HepG2 (cell line): ENCODE results near the gene PRRC2A. TPM values are rescaled to one million over a fixed set of nuclear protein-coding genes. Genes with fewer than 3 reads are reported as not detected.
A peak's percentile ranks its signal among the peaks of the same experiment; 100 is the strongest.

Experiments
- ARNTL ChIP-seq: sonication (generic); formaldehyde crosslinking; IDR thresholded peaks from 2 replicates; pipeline ENCODE4 v1.4.0; 2020; ENCODE audit warnings: mild to moderate bottlenecking, missing genetic modification reagents
- BRCA1 ChIP-seq: sonication (generic); formaldehyde crosslinking; IDR thresholded peaks from 2 replicates; pipeline ENCODE4 v1.4.0; 2020; ENCODE audit warnings: missing genetic modification reagents
- CREM ChIP-seq, 2 experiments: sonication (generic) in 1 of 2; formaldehyde crosslinking in 1 of 2; IDR thresholded peaks; 2 replicates each; pipeline versions ENCODE4 v1.4.0 to v1.6.1; 2016 to 2020; ENCODE audit warnings: antibody characterized with exemption in 1 of 2, mild to moderate bottlenecking in 1 of 2, missing genetic modification reagents in 1 of 2
- FOXC1 ChIP-seq: sonication (generic); formaldehyde crosslinking; IDR thresholded peaks from 2 replicates; pipeline ENCODE4 v1.8.0; 2022; ENCODE audit warnings: mild to moderate bottlenecking, missing genetic modification reagents, borderline replicate concordance
- NFKB2 ChIP-seq: sonication (generic); formaldehyde crosslinking; IDR thresholded peaks from 2 replicates; pipeline ENCODE4 v1.4.0; 2020; ENCODE audit warnings: missing genetic modification reagents, borderline replicate concordance
- NR2F1 ChIP-seq, 2 experiments: fragments of 450-650 bp in 1 of 2; formaldehyde crosslinking in 1 of 2; IDR thresholded peaks; 2 replicates each; pipeline versions ENCODE4 v1.5.0 to v1.6.1; 2016 to 2020; ENCODE audit warnings: mild to moderate bottlenecking in 1 of 2, missing compliant biosample characterization in 1 of 2, missing genetic modification reagents in 1 of 2, moderate library complexity in 1 of 2
- RCOR2 ChIP-seq: IDR thresholded peaks from 2 replicates; pipeline ENCODE4 v1.6.1; 2016; ENCODE audit warnings: missing biosample characterization, missing genetic modification reagents
- SIX1 ChIP-seq: sonication (generic); formaldehyde crosslinking; IDR thresholded peaks from 2 replicates; pipeline ENCODE4 v1.4.0; 2020; ENCODE audit warnings: missing genetic modification reagents, borderline replicate concordance
- SMAD9 ChIP-seq: sonication (generic); formaldehyde crosslinking; IDR thresholded peaks from 2 replicates; pipeline ENCODE4 v1.5.1; 2020; ENCODE audit warnings: mild to moderate bottlenecking, missing genetic modification reagents
- ZNF256 ChIP-seq: sonication (generic); formaldehyde crosslinking; conservative IDR thresholded peaks from 2 replicates; pipeline ENCODE4 v1.4.0; 2020; ENCODE audit warnings: missing genetic modification reagents
- ZNF552 ChIP-seq: sonication (generic); formaldehyde crosslinking; IDR thresholded peaks from 2 replicates; pipeline ENCODE4 v1.9.0; 2022; ENCODE audit warnings: missing genetic modification reagents, mild to moderate bottlenecking, borderline replicate concordance
- ZNF616 ChIP-seq: sonication (generic); formaldehyde crosslinking; IDR thresholded peaks from 2 replicates; pipeline ENCODE4 v1.5.0; 2020; ENCODE audit warnings: low read depth, mild to moderate bottlenecking, missing genetic modification reagents
- ZNF883 ChIP-seq: sonication (generic); formaldehyde crosslinking; IDR thresholded peaks from 2 replicates; pipeline ENCODE4 v1.5.1; 2020; ENCODE audit warnings: mild to moderate bottlenecking, missing genetic modification reagents; ENCODE audit errors: not compliant biosample characterization
- polyA plus RNA-seq, 8 experiments: library from polyadenylated mRNA; depleted of rRNA in 3 of 8; stranded (reverse) in 7 of 8; unstranded in 1 of 8; fragments of >200 nt; fragmentation: Illumina TruSeq in 4 of 8; extraction: Trizol in 4 of 8; gene quantifications; 2 replicates each; pipeline versions ENCODE4 v1.2.1 to v1.2.3, GENCODE V29; 2011 to 2016; ENCODE audit warnings: low read depth in 4 of 8, missing spikeins in 1 of 8, mixed read lengths in 1 of 8; ENCODE audit not compliant: insufficient read depth in 1 of 8
- total RNA-seq, 5 experiments: library from RNA; depleted of rRNA; stranded (reverse); fragments of >200 nt; fragmentation: Illumina TruSeq; extraction: Trizol; gene quantifications; 2 replicates each; pipeline ENCODE4 v1.2.3, GENCODE V29; 2016; ENCODE audit warnings: low read depth in 1 of 5
- TF ChIP-seq, protein P1 (sequence below): sonication (generic); formaldehyde crosslinking; IDR thresholded peaks from 2 replicates; pipeline ENCODE4 v1.4.0; 2020; ENCODE audit warnings: missing genetic modification reagents, mild to moderate bottlenecking, borderline replicate concordance
- TF ChIP-seq, protein P2 (sequence below): sonication (generic); formaldehyde crosslinking; IDR thresholded peaks from 2 replicates; pipeline ENCODE4 v1.4.0; 2020; ENCODE audit warnings: missing genetic modification reagents
- TF ChIP-seq, protein P3 (sequence below): sonication (generic); formaldehyde crosslinking; conservative IDR thresholded peaks from 2 replicates; pipeline ENCODE4 v1.4.0; 2020; ENCODE audit warnings: missing genetic modification reagents

The PRRC2A gene
- total and polyA plus RNA-seq, 2 of the 13 experiments (the other 11 are each of a cell fraction or from before 2014, with no cell fraction given): 38.9 to 47.4 TPM

DNA sequence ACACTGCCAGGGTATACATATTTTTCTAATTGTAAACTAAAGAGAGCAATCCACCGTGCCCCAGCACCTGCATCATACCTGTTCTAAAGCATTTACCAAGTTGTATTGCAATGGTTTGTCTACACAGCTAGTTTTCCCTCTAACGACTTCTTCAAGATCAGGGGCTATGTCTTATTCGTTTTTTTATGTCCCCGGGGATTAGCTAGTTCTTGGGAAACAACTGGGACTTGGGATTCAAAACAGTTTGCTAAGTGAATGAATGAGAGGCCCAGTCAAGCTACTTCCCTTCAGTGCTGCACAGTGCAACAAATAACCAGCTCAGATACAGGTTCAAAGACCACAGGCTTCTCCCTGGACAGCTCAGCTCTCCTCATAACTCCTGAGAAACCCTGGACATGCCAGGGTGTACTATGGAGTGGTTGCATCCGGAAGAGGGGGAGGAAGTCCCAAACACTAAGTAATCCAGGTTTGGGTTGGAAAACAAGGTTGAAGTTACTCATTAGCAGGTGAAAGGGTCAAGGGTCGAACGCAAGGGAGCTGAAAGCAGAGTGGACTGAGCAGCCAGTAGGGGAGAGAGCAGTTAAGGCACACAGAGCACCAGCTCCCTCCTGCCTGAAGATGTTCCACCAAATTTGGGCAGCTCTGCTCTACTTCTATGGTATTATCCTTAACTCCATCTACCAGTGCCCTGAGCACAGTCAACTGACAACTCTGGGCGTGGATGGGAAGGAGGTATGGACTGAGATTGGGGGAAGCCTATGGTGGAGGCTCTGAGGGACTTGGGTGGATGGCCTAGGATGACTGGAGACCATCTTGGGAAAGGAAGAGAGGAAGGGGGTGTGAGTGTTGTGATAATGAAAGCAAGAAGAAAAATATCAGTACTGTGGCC, 35.1 kb downstream of the PRRC2A start, which contains the start of gene APOM (continued):
- TF ChIP-seq, protein P1, sequence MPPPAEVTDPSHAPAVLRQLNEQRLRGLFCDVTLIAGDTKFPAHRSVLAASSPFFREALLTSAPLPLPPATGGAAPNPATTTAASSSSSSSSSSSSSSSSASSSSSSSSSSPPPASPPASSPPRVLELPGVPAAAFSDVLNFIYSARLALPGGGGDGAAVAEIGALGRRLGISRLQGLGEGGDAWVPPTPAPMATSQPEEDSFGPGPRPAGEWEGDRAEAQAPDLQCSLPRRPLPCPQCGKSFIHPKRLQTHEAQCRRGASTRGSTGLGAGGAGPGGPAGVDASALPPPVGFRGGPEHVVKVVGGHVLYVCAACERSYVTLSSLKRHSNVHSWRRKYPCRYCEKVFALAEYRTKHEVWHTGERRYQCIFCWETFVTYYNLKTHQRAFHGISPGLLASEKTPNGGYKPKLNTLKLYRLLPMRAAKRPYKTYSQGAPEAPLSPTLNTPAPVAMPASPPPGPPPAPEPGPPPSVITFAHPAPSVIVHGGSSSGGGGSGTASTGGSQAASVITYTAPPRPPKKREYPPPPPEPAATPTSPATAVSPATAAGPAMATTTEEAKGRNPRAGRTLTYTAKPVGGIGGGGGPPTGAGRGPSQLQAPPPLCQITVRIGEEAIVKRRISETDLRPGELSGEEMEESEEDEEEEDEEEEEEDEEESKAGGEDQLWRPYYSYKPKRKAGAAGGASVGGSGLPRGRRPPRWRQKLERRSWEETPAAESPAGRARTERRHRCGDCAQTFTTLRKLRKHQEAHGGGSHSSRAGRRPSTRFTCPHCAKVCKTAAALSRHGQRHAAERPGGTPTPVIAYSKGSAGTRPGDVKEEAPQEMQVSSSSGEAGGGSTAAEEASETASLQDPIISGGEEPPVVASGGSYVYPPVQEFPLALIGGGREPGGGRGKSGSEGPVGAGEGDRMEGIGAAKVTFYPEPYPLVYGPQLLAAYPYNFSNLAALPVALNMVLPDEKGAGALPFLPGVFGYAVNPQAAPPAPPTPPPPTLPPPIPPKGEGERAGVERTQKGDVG (CRISPR knock-in tag): no peak
- TF ChIP-seq RCOR2 (peak; percentile 79; the same call in 1 of the 2 replicates), NFKB2 (CRISPR knock-in tag) (peak; percentile 39; the same call in 1 of the 2 replicates), ZNF616 (CRISPR knock-in tag) (peak; percentile 88; the same call in 1 of the 2 replicates), BRCA1 (CRISPR knock-in tag) (peak; percentile 91; the same call in 1 of the 2 replicates), CREM (IDR thresholded peaks at IDR 0.05) (peak; percentile 88), CREM (CRISPR knock-in tag; IDR thresholded peaks at IDR 0.05) (no peak), ZNF256 (CRISPR knock-in tag) (peak; percentile 84; the same call in 1 of the 2 replicates), SMAD9 (CRISPR knock-in tag) (peak; percentile 75; the same call in 1 of the 2 replicates), NR2F1 (CRISPR knock-in tag; IDR thresholded peaks at IDR 0.05) (peak; percentile 96 to 97), ZNF552 (peak; percentile 68; the same call in 1 of the 2 replicates), FOXC1 (CRISPR knock-in tag) (peak; percentile 73; the same call in 1 of the 2 replicates), ARNTL (CRISPR knock-in tag) (peak; percentile 71; the same call in 1 of the 2 replicates), SIX1 (peak; percentile 73; the same call in 1 of the 2 replicates), ZNF883 (CRISPR knock-in tag) (peak; percentile 90)
- TF ChIP-seq, protein P2, sequence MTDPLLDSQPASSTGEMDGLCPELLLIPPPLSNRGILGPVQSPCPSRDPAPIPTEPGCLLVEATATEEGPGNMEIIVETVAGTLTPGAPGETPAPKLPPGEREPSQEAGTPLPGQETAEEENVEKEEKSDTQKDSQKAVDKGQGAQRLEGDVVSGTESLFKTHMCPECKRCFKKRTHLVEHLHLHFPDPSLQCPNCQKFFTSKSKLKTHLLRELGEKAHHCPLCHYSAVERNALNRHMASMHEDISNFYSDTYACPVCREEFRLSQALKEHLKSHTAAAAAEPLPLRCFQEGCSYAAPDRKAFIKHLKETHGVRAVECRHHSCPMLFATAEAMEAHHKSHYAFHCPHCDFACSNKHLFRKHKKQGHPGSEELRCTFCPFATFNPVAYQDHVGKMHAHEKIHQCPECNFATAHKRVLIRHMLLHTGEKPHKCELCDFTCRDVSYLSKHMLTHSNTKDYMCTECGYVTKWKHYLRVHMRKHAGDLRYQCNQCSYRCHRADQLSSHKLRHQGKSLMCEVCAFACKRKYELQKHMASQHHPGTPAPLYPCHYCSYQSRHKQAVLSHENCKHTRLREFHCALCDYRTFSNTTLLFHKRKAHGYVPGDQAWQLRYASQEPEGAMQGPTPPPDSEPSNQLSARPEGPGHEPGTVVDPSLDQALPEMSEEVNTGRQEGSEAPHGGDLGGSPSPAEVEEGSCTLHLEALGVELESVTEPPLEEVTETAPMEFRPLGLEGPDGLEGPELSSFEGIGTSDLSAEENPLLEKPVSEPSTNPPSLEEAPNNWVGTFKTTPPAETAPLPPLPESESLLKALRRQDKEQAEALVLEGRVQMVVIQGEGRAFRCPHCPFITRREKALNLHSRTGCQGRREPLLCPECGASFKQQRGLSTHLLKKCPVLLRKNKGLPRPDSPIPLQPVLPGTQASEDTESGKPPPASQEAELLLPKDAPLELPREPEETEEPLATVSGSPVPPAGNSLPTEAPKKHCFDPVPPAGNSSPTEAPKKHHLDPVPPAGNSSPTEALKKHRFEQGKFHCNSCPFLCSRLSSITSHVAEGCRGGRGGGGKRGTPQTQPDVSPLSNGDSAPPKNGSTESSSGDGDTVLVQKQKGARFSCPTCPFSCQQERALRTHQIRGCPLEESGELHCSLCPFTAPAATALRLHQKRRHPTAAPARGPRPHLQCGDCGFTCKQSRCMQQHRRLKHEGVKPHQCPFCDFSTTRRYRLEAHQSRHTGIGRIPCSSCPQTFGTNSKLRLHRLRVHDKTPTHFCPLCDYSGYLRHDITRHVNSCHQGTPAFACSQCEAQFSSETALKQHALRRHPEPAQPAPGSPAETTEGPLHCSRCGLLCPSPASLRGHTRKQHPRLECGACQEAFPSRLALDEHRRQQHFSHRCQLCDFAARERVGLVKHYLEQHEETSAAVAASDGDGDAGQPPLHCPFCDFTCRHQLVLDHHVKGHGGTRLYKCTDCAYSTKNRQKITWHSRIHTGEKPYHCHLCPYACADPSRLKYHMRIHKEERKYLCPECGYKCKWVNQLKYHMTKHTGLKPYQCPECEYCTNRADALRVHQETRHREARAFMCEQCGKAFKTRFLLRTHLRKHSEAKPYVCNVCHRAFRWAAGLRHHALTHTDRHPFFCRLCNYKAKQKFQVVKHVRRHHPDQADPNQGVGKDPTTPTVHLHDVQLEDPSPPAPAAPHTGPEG (CRISPR knock-in tag): no peak; the same call in 1 of the 2 replicates
- TF ChIP-seq, protein P3, sequence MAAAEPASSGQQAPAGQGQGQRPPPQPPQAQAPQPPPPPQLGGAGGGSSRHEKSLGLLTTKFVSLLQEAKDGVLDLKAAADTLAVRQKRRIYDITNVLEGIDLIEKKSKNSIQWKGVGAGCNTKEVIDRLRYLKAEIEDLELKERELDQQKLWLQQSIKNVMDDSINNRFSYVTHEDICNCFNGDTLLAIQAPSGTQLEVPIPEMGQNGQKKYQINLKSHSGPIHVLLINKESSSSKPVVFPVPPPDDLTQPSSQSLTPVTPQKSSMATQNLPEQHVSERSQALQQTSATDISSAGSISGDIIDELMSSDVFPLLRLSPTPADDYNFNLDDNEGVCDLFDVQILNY: no peak
